HG03064 (cell line): ENCODE measurements around the gene CMTR1.

Source experiments
- ATAC-seq: cut with Tn5 transposase; IDR thresholded peaks from one replicate; pipeline ENCODE4 v1.9.1; 2021; ENCODE audit warnings: low read depth; ENCODE audit not compliant: unreplicated experiment

Gene CMTR1

DNA sequence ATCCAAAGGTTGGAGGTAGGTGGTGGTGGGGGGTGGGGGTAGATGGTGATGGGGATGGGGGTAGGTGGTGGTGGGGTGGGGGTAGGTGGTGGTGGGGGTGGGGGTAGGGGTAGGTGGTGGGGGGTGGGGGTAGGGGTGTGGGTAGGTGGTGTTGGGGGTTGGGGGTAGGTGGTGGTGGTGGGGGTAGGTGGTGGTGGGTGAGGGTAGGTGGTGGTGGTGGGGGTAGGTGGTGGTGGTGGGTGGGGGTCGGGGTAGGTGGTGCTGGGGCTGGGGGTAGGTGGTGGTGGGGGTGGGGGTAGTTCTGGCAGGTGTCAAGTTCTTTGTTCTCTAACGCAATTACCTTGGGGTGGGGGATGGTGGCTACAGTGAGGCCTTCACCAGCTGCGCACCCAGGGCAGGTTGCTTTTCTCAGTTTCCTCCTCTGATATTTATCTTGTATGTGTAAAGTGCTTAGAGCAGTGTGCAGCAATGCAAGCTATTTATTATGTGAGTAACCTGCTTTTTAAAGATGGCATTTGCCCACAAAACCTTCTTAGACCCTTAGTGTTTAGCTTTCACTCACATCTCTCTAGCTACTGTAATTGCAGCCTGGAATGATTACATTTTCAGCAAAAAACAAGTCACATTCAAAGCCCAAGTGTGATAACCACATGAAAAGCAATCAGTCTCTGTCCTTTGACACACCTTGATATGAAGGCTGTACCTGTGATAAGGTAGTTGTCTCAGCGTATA lies 74.8 kb downstream of the CMTR1 start:
- no peak for ATAC-seq

- ATAC-seq = no peak
Observed at GRCh38 chr6:37511201-37511600, 78.2 kb downstream of the CMTR1 start.

GRCh38 chr6:37511910-37512399 lies 78.9 kb downstream of the CMTR1 start:
- no peak for ATAC-seq

DNA sequence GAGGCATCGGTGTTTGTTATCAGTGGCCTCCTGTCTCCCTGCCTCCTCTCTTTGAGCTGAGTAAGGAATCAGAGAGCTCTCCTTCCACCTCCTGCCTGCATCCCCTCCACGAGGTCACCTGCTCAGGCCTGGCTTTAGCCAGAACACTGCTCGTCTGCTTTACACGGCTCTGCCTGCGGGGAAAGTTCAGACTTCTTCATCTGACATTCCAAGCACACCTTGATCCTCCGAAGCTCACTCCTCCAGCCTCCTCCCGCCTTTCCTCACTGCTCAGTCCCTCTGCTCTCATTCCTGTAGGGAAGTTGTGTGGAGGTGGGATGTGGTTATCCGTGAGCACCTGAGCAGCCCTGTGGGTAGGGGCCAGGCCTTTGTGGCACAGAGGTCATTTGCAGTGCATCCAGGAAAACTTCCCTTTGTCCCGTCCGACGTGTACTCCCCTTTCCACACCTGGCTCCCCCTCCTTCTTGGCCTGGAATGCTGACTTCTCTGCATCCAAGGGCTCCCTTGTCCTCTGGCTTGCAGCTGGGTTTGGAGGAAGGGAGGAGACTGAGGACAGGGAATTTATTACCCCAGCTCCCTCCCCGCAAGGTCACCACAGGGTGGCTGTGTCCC lies 79.5 kb downstream of the CMTR1 start:
- ATAC-seq = no peak

- no peak for ATAC-seq
Observed at GRCh38 chr6:37513155-37513554, 80.1 kb downstream of the CMTR1 start.

DNA sequence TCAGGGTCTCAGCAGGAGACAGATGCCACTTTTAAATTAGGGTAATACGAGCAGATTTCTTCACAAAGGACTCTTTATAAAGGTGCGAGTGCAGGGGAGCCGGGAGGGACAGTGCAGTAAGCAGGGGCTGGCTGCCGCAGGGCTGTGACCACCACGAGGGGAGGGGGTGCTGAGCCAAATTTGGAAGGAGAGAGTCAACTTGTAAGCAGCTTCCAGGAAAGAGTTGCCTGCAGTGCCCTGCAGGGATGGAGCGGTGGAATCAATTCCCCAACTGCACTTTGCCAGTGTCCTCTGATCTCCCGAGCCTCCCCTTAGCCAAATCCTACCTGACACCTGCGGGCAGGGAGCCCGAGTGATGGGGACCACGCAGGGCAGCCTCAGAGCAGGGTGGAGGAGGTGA lies 80.6 kb downstream of the CMTR1 start:
- ATAC-seq = no peak

- no peak for ATAC-seq
Observed at GRCh38 chr6:37514321-37514771, 81.3 kb downstream of the CMTR1 start.

DNA sequence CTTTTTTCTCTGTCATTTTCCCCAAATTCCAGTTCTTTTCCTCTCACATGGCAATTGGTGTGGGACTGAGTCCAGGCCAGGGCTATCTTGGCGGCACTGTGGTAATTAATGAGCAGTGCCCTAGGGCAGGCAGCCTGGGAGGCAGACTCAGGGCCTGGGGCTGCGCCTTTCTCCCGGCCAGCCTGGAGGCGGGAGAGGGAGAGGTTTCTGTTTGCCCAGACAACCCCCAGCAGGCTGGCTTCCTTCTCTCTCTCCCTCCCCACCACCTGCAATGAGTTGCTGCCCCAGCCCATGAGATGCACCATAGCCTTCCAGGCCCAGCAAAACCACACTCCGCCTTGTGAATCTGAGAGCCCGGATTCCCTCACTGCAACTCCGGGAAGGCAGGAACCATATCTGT lies 81.8 kb downstream of the CMTR1 start:
- ATAC-seq = no peak

- ATAC-seq = no peak
Observed at GRCh38 chr6:37515712-37516075, 82.7 kb downstream of the CMTR1 start.

GRCh38 chr6:37516076-37516919 lies 83.3 kb downstream of the CMTR1 start:
- peak; percentile 48 for ATAC-seq

GRCh38 chr6:37516920-37517405 lies 83.9 kb downstream of the CMTR1 start:
- ATAC-seq = peak; percentile 7

DNA sequence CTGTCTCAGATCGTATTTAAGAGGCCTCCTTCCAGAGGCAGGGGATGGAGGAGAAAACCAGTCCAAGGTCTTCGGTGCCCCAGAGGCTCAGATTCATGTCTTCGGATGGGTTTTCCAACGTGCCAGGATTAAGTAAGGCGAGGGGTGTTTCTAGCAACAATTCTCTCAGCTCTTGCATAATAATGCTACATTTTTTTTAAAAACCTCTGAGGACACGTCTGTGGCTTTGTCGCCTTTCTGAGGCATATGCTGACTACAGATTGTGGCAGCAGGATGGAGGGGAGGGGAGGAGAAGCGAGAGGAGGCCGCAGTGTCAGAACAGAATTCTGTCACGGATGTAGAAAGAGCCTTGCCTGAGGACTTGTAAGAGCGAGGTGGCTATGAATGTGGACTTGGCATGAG lies 84.4 kb downstream of the CMTR1 start:
- peak; percentile 57 for ATAC-seq

- no peak for ATAC-seq
Observed at GRCh38 chr6:37518116-37518515, 85.1 kb downstream of the CMTR1 start.

DNA sequence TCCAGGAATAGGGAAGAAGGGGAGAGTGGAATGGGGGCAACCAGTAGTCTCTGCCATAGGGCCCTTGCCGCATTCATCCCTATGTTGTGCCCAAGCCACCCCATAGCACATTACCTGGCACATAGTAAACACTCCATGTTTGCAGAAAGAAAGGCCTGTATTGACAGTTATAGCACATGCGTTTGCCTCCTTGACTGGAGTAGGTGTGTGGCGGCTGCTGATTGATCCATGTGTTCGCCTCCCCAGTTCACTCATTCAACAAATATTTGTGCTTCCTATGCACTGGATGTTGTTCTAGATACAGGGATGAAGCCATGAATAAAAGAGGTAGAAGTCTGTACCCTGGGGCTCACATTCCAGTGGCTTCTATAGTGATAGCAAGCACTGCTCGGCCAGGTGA lies 86.4 kb downstream of the CMTR1 start:
- no peak for ATAC-seq

- ATAC-seq = no peak
Observed at GRCh38 chr6:37520926-37521325, 87.9 kb downstream of the CMTR1 start.

DNA sequence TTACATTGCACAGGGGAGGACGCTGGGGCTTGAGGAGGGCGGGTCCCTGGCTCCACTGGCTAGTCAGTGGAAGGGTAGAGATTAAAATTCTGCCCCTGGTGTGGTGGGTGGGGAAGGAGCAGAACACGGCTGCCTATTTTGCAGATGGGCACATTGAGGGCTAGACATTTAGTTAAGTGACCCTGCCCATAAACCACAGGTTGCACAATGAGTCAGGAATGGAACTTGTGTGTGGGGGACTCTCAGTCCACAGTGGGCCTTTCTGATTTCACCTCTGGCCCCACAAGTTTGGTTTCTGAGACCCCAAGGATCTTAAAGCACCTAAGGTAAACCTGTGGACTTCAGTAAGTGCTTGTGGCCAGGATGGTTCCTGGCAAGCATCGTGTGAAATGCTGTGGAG lies 88.7 kb downstream of the CMTR1 start:
- no peak for ATAC-seq

DNA sequence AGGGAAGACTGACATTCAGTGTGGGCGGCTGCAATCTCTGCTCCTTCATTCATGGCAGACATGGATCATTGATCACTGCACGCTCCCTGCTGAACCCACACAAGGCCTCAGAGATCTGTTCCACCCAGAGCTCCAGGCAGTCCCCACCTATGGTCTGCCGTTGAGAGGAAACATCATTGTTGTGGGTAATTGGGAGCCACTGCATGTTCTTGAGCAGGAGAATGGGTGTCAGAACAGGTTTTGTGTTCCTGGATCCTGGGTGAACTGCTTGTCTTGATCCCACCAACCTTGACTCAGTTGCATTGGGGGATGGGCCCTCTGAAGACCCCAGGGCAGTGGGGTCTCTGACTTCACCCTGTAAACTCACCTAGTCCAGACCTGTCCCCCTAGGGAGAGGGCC lies 89.8 kb downstream of the CMTR1 start:
- ATAC-seq = no peak

DNA sequence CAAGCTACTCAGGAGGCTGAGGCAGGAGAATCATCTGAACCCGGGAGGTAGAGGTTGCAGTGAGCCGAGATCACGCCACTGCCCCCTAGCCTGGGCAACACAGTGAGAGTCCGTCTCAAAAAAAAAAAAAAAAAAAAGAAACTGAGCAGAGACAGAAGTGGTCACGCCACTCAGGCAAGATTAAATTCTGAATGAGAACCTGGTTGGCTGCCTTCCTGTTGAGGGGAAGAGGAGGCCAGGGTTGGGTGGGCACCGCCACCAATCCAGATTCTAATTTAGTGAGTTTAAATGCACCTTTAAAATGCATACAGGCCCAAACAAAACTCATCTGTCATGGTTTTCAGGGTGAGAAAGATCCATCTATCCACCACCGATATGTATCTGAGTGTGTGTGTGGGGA lies 90.4 kb downstream of the CMTR1 start:
- no peak for ATAC-seq

GRCh38 chr6:37524025-37524969 lies 91.3 kb downstream of the CMTR1 start:
- ATAC-seq = no peak

DNA sequence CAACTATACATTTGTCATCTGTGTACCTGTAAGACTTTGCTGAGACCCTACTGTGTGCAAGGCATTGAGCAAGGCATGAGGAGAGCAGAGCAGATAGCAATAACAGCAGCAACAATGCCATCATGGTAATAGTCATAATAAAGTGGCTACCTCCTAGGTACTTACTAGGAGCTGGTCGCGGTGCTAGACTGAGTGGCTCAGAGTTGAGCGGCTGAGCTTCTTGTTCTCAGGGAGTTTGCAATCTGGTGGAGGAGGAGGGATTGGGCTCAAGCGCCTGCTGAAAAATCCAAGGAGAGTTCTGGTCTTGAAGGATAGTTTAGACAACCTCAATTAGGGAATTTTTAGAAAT lies 91.9 kb downstream of the CMTR1 start:
- no peak for ATAC-seq
